ENCODE measurements around the gene E2F6.
"Not testable (repeated sequence)": the region's sequence is repeated elsewhere in the genome, so short reads cannot be mapped to it uniquely, and the experiment has no call there.

The E2F6 gene

DNA sequence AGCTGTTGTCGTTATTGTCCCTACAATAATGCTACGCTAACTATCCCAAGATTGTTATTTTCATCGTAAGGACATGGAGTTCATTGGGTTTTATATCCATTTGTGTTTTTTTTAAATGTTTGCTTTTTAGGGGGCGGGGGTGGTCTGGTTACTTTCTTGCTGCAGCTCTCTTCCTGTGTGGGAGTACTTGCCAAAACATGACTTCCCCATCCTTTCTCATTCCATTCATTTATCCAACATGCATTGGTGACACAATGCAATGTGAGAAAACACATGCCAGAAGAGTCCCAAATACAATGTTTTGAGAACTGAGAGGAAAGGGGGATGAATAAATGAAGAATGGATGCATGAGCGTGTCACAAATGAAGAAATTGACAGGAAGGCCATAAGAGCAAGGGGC, 55.9 kb downstream of the E2F6 start:
- no peak for DNase-seq

DNA sequence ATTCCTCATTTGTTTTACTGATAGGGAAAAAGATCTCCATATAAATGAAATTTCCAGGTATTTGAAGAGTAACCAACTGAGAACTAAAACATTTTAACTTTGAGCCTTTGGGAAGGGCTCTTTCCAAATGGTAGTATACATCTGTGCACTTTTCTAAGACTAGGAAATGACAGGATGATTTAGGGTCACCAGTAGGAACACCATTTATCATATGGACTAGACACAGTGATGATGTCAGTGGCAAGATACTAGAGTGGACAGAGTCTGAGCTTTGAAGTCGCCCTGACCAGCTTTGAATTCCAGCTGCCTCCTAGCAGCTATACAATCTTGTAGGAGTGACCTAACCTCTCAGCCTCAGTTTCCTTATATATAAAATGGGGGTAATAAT, 56.4 kb downstream of the E2F6 start:
- DNase-seq = no peak

DNA sequence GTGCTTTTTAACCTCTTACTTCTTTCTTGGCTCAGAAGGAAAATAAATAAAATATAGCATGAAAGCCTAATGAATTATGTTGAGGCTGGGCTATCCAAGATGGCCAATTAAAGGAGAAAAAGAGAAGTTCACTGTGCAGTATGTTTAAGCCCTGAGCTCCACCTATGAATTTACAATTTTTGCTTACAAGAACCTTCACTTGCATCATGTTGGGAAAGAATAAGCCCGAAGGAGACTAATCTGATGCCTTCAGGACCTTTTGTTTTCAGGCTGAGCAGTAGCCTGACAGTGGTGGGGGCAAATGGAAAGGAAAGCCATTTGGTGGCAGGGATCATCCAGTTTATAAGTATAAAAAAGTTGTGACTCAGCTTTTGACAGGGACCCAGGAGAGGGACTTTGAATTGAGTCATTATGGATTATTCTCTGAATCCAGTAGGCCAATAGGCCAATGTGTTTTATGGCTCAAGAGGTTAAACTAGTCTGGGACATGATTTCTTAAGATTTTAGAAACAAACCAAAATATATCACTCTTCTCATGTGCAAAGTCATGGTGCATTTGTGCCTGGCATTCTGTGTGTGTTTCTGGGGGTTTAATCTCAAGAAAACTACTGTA, 56.9 kb downstream of the E2F6 start:
- DNase-seq = no peak

DNA sequence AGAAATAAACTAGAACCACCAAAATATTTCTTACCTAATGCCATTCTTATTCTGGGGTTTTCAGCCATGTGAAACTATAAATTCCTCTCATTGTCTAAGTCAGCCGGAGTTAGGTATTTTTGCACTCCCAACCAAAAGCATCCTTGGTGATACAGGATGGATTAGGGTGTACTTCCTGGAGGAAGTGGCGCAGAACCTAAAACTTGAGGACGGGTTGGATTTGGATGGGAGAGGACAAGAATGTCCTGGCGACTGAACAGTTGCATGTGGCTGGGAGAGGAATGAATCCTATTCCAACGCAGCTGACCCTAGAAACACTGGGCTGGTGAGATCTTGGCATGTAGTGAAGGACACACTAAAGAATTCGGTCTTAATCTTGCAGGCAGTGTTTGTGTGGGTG, 58.5 kb downstream of the E2F6 start:
- DNase-seq = no peak

DNA sequence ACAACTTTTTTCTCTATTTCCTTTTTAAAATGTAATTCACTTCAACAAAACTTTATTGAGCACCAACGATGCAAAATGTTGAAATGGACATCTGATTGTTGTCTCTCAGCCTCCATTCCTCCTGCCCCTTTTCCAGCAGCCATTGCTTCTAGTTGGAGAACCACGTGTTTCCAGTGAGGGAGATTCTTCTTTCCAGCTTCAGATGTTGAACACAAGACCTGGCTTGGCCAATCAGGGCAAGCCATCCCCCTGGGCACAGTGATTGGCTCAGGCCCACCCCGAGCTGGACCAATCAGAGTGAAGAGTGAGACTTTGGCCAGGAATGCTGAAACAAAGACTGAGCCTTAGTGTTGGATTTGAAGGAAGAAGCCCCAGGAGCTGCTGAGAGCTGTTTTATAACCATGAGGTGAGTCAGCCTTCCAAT, 59.0 kb downstream of the E2F6 start:
- DNase-seq = peak; percentile 34

DNA sequence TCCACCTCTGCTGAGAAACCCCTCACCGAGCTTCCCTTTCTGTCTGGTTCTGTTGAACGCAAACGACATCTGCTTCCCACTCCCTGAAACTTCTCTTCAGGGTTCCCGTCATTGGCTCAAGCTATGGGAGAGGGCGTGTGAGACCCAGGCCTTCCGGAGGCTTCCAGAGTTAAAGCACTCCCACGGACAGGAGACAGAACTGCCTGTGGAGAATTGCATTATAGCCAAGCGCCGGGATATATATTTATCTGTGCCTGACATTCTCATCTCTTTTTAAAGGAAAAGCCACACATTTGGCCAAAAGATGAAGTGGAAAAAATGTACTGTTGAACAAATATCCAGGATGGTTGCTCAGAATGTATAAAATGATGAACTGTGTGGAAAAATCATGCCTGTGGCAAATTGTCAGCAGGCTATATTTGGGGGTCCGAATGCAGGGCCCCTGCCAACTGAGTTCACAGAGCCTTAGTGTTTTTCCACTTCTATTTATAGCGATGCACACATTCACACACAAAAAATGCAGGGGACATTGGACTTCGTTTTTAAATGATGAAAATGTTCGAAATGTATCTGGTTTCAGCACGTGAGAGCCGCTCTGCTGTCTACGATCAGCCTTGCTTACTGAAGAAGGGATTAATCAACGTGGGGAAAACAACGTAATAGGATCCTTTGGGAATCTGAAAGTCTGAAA, 59.5 kb downstream of the E2F6 start:
- no peak for DNase-seq

DNA sequence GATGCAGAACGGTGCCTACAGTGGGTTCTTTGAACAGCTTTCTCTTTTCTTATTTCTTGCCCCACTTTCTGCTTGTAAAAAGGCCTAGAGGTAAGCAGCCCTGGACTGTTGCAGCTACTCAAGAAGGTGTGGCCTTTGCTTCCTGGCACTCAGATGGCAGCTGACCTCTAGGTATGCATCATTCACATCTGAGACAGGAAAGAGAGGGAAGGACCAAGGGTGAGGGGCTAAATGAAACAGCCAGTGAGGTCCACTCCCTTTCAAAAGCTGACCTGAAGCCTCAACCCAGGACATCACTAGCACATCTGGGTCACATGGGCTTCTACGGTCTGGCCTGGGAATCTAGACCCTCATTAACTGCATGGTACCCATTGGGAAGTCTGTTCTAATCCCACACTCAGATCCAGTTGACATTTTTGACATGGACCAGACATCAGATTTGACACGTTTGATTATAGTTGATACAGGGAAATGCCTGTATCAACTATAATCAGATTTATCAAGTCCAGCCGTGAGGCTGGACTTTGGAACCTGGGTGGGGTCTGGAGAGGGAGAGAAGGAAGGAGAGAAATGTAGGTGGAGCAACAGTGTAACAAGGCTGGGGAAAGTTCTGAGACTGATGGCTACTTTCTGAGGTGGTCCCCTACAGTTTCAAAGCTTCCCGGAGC, 60.2 kb downstream of the E2F6 start:
- no peak for DNase-seq

DNA sequence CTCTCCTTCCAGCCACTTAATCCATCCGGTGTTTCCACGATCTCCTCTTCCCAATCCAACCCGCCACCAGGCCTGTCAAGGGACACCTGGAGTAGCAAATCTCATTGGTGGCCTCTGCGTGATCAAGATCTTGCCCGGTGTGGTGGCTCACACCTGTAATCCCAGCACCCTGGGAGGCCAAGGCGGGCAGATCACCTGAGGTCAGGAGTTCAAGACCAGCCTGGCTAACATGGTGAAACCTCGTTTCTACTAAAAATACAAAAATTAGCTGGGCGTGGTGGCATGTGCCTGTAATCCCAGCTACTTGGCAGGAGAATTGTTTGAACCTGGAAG, 60.9 kb downstream of the E2F6 start:
- DNase-seq = not testable (repeated sequence)

DNA sequence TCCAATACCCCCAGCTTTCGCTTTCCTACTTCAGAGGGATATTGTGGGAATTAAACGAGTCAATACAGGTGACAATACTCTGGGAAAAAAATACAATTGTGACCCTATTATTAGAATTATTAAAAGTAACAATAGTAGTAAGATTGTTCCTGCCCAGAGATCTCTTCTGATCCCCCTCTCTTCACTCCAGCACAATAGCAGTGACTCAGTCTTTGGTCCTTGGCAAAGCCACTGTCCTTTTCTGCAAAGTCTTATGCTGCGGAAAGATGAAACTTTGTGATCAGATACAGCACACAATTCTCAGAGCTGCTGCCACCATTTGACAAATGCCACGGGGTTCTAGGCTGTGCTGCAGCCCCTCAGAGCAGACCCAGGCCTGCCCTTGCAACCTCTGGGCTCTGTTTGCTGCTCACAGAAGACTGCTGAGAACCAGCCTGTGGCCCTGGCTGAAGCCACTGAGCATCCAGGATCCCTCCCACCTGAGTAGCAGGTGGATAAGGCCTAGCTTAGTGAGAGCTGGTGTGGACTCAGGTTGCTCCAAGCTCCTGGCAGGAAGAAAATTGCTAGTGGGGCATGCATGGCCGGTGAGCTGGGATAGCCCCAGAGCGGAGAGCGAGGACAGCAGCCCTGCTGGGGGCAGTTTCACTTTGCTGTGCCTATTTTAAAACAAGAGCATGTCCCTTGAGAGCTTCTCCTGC, 61.4 kb downstream of the E2F6 start:
- DNase-seq = no peak

DNA sequence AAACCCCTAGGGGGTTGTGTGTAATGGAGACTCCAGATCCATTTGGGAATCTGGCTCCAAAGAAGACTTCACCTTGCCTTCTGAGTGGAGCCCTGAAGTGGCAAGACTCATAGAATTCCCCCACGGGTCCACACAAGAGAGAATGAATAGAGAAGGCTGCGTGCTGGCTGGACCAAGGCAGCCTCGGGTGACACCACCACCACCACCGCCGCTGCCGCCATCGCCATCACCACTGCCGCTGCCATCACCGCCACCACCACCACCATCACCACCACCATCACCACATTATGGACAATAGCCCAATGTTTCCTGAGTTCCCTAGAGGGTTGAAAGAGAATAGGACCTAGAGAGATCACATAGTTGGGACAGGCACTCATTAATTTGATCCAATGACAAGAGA, 63.5 kb downstream of the E2F6 start:
- no peak for DNase-seq

DNA sequence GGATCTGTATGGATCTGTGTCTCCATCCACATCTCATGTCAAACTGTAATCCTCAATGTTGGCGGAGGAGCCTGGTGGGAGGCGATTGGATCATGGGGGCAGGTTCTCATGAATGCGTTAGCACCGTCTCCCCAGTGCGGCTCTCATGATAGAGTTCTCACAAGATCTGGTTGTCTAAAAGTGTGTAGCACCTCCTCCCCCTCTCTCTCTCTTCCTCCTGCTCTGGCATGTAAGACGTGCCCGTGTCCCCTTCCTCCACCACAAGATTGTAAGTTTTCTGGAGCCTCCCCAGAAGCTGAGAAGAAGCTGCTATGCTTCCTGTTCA, 66.6 kb downstream of the E2F6 start:
- no peak for DNase-seq

DNA sequence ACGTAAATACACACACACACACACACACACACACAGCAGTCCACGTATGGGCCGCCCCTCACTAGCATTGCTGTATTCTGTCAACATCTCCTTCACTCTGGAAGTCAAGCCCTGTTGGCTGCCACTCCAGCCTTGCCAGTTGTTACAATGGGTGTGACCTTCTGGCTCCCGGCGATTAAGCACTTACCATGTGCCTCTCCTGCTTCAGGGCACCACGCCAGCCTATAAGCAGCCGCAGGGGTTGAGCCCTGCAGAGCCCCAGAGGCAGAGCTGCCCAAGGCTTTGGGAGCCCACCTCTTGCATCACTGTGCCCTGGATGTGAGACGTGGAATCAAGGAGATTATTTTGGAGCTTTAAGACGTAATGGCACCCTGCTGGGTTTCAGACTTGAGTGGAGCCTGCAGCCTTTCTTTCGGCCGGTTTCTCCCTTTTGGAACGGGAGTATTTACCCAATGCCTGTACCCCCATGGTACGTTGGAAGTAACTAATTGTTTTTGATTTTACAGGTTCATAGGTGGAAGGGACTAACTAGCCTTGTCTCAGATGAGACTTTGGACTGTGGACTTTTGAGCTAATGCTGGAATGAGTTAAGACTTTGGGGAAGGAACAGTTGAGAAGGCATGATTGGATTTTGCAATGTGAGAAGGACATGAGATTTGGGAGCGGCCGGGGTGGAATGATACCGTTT, 67.1 kb downstream of the E2F6 start:
- peak; percentile 71 for DNase-seq

DNA sequence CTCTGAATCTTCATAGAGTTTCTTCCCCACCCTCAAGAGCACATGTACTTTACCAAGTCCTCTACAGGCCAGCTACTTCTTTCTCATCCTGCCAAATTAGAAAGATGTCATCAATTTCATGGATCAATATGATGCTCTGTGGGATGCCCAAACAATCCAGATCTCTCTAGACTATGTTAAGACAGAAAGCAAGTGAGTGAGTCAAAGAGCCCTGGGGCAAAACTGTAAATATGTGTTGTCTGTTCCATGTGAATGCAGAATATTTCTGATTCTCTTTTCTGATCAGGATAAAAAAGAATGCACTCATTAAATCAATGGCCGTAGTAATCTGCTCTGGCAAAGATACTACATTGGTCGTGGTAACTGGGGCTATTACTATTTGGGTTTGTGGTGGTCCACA, 68.4 kb downstream of the E2F6 start:
- no peak for DNase-seq

DNA sequence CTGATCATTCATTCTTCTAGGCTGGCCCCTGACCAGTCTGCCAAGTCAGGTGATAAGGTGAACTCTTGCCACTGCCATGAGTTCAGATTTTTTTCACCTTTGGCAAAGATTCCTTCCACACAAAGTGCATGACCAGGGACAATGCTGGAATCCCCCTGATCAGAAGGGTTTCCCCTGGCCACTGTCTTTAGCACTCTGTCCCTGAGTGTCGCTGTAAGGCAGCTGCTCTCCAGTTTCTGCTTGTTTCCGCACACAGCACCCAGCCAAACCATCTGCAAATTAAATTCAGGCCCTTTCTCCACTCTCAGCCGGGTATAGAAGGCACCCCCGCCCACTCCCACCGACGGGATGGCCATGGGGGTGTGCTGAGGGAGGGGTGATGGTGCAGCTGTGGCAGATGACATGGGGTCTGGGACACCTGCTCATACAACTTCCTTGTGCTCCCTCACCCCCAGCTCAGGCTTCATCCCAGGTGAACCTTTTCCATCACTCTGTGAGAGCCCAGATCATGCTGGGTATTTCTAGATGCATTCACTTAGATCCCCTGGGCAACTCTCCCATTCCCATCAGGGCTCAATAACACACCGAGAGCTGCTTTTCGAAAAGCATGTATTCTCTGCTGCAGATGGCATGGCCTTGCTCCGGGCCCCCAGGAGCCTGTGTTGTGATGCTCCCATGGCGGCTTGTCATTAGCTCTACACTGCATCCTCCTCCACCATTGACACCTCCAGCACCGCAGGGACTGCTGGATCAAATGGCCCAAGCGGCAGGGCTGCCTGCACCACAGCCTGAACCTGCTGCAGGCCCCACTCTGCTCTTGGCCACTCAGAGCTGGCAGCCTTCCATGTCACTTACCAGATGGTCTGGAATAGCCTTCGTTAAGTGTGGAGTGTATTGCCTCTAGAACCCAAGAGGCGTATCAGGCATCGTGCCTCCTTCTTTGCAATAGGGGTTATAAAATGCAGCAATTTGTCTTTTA, 69.2 kb downstream of the E2F6 start:
- peak; percentile 54 for DNase-seq

DNA sequence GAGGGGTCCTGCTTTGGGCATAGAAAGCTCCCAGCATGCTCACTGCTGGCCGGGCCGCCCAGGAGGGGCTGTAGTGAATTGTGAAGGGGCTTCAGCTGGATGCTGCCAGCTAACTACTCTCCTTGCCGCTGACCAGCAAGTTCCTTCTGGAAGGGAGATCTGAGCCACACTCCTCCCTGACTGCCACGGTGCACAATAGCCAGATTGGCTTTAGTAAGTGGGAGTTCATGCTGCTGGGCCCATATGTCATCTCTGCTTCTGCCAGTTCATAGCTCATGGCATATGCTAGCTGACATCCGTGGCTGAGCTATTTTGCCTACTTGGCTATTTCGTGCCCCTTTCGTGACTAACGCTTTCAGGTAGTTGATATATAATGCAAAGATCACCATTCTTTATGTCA, 69.9 kb downstream of the E2F6 start:
- DNase-seq = peak; percentile 85

DNA sequence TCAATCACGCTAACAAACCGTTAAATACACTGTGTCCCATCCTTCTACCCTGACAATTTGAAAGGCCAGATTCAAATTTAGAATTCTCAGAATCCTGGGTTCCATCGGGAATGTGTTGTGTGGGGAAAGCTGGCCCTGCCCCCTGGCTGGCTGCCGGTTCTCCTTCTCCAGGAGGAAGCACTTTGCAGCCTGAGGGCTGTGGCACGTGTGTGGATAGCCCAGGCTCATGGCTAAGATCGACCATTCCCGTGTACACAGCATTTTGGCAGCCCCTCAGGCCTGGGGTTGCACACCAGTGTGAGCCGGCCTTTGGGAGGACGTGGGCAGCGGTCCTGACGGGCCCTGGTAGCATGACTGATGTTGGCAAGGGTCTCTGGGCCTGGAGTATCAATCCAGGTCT, 70.6 kb downstream of the E2F6 start:
- no peak for DNase-seq
